A549 treated with AZD2906 at 1 μM for 4 hours (cell line): ENCODE results near the gene DHRS11. TPM values are rescaled to one million over a fixed set of nuclear protein-coding genes. Genes with fewer than 3 reads are reported as not detected.

ENCODE experiments used
- total RNA-seq: library from RNA; stranded (reverse); fragments of 200-300 nt; extraction: Qiagen RNA extraction; gene quantifications from 5 replicates; pipeline ENCODE4 v1.2.3, GENCODE V29; 2022

The DHRS11 gene
- total RNA-seq = 6.0 to 9.0 TPM (median 8.5 TPM) in 5 replicates

DNA sequence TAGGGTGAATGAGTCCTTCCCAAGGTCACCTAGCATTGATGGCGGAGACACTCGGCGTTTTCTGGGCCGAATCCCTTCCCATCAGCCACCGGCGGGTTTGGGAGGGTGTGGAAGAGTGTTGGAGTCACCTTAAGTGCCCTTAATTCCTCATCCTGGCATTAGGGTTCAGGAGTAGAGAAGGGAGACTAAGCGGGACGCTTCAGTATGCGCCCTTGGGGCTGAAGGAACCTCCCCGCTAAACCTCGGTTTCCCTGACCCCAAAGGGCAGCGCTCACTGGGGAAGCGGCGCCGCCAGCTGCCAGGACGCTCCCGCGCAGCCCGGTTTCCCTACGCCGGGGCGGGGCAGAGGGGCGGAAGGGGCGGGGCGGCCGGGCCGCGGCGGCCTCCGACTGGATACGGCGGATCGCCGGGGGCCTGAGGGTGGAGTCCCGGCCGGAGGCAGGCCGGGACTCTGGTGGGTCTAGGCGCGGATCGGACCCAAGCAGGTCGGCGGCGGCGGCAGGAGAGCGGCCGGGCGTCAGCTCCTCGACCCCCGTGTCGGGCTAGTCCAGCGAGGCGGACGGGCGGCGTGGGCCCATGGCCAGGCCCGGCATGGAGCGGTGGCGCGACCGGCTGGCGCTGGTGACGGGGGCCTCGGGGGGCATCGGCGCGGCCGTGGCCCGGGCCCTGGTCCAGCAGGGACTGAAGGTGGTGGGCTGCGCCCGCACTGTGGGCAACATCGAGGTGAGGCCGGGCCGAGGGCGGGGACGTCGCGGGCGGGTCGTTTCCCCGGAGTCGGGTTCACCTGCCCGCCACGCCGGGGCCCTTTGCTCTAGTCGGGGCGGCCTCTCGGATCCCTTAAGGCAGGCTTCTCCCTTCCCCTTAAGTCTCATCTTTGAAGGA lies at the start of gene DHRS11:
TSS of gene DHRS11 (plus strand) at position 446 of the 882 bp plus-strand sequence. CDS start at position 577, 131 bp downstream.

GRCh38 chr17:36544307-36545076 lies 47.2 kb upstream of the DHRS11 start, which contains the start of gene GGNBP2:
Gene GGNBP2, plus strand, starts transcription at chr17:36544919. Its CDS starts 806 bp downstream, at chr17:36545725.

DNA sequence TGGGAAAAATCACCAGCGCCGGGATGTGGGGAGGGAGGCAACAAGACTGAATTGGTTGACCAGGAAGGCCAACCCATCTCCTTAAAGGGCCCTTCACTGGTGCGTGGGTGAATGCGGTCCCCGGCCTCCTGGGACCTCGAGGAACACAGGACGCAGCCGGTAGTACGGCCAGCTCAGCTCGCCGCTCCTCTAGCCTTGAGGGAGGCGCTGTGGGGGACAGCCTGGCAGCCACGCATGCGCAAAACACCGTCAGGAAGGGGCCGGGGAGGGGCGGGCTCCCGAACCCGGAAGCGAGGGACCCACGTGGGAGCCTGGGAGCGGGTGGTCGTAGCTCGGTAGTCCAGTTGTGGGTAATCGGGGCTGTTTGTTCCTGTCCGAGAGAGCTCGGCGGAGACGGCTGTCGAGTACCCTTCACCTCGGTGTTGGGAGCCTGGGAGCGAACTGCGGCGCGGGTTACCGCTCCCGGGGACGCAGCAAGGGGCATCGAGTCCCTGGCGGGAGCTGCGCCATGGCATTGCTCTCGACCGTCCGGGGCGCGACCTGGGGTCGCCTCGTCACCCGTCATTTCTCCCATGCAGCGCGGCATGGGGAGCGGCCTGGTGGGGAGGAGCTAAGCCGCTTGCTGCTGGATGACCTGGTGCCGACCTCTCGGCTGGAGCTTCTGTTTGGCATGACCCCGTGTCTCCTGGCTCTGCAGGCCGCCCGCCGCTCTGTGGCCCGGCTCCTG lies 9.8 kb downstream of the DHRS11 start, which contains the start of gene MRM1:
TSS of gene MRM1 (plus strand) at position 281 of the 727 bp plus-strand sequence. CDS start at position 509, 228 bp downstream.

Other genes with a start within 250 kb of the DHRS11 start
- gene TBC1D3H, start 203.4 kb upstream of the DHRS11 start, total RNA-seq = not detected in 5 replicates
- 77.6 to 80.9 TPM (median 80.0 TPM) in 5 replicates for gene ZNHIT3, start 105.2 kb upstream of the DHRS11 start, total RNA-seq
- gene MYO19, start 57.0 kb upstream of the DHRS11 start, total RNA-seq = 49.7 to 55.1 TPM (median 53.9 TPM) in 5 replicates
- gene PIGW, start 56.9 kb upstream of the DHRS11 start, total RNA-seq = 22.5 to 27.3 TPM (median 22.9 TPM) in 5 replicates
- gene GGNBP2, start 47.0 kb upstream of the DHRS11 start, total RNA-seq = 60.3 to 70.8 TPM (median 62.0 TPM) in 5 replicates
- 12.3 to 15.5 TPM (median 15.1 TPM) in 5 replicates for gene MRM1, start 9.7 kb downstream of the DHRS11 start, total RNA-seq